ENCODE measurements around the gene RELN. TPM values are rescaled to one million over a fixed set of nuclear protein-coding genes. Genes with fewer than 3 reads are reported as not detected.

The RELN gene
- total RNA-seq, 4 donors from 2014 or later = 0.02 to 0.73 (median 0.39) TPM; not detected in 1

- Histone ChIP-seq H3K4me1 (no peaks in the 10 kb centered on the region), H3K36me3 (no peaks in the 10 kb centered on the region), H3K27me3 (no peaks in the 10 kb centered on the region), H3K27ac (no peak overlapping the region), H3K4me3 (no peak overlapping the region), H3K9me3 (no peaks in the 10 kb centered on the region)
- in situ Hi-C loops (cut with MboI; ENCODE audit: low sequenced_read_pairs in 4 of 4) (no loop called here), intact Hi-C loops (cut with DNase I; ENCODE audit: low total_unique reads) (no loop called here)
- no peak for TF ChIP-seq POLR2A (IDR thresholded peaks at IDR 0.05)
- TF ChIP-seq, protein P1, sequence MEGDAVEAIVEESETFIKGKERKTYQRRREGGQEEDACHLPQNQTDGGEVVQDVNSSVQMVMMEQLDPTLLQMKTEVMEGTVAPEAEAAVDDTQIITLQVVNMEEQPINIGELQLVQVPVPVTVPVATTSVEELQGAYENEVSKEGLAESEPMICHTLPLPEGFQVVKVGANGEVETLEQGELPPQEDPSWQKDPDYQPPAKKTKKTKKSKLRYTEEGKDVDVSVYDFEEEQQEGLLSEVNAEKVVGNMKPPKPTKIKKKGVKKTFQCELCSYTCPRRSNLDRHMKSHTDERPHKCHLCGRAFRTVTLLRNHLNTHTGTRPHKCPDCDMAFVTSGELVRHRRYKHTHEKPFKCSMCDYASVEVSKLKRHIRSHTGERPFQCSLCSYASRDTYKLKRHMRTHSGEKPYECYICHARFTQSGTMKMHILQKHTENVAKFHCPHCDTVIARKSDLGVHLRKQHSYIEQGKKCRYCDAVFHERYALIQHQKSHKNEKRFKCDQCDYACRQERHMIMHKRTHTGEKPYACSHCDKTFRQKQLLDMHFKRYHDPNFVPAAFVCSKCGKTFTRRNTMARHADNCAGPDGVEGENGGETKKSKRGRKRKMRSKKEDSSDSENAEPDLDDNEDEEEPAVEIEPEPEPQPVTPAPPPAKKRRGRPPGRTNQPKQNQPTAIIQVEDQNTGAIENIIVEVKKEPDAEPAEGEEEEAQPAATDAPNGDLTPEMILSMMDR (IDR thresholded peaks at IDR 0.05 in 4 of 5, conservative IDR thresholded peaks at IDR 0.05 in 1 of 5) = no peak
- no peak for ATAC-seq
- no peak for DNase-seq
These were observed 270.4 kb downstream of the RELN start for GRCh38 chr7:103719070-103719469.

DNA sequence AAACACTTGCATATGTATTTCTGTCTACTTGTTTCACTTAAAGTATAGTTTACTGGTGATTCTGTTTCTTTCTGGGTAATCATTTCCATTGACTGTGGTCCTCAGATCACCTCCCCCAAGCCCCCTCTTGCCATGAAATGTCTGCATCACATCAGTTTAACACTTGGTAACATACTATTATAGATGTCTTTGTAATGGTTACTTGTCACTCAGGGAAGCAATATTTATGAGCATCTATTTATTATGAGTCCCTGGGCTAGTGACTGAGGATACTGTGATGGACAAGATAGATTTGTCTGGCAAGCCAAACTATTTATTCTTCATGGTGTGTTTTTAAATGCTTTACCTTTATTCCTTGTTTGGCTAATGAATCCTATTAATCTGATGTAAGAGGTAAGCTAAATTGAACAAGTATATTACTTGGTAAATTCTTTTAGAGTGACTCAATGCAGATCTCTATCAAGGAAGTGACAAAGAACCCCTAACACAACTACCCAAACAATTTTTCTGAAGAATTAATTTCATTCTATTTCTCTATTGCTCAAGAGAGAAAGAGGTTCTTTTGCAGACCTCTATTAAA lies 270.9 kb downstream of the RELN start:
- in situ Hi-C loops (cut with MboI; ENCODE audit: low sequenced_read_pairs in 4 of 4) = no loop called here
- DNase-seq = no peak
- no peak overlapping the region for H3K27ac ChIP-seq
- no peaks in the 10 kb centered on the region for H3K4me1 ChIP-seq
- no peak for ATAC-seq
- H3K9me3 ChIP-seq = no peaks in the 10 kb centered on the region
- intact Hi-C loops (cut with DNase I; ENCODE audit: low total_unique reads) = no loop called here
- no peaks in the 10 kb centered on the region for H3K27me3 ChIP-seq
- H3K36me3 ChIP-seq = no peaks in the 10 kb centered on the region
- no peak for TF ChIP-seq POLR2A (IDR thresholded peaks at IDR 0.05)
- TF ChIP-seq, protein P1 (IDR thresholded peaks at IDR 0.05 in 4 of 5, conservative IDR thresholded peaks at IDR 0.05 in 1 of 5) = no peak
- H3K4me3 ChIP-seq = no peak overlapping the region

- in situ Hi-C loops (cut with MboI; ENCODE audit: low sequenced_read_pairs in 4 of 4) = no loop called here
- Histone ChIP-seq H3K4me3 (no peak overlapping the region), H3K27ac (no peak overlapping the region), H3K27me3 (no peaks in the 10 kb centered on the region), H3K36me3 (no peaks in the 10 kb centered on the region), H3K4me1 (no peaks in the 10 kb centered on the region), H3K9me3 (no peaks in the 10 kb centered on the region)
- no peak for ATAC-seq
- no peak for DNase-seq
- intact Hi-C loops (cut with DNase I; ENCODE audit: low total_unique reads) = no loop called here
- no peak for TF ChIP-seq POLR2A (IDR thresholded peaks at IDR 0.05)
- TF ChIP-seq, protein P1 (IDR thresholded peaks at IDR 0.05 in 4 of 5, conservative IDR thresholded peaks at IDR 0.05 in 1 of 5) = no peak
These were observed 271.9 kb downstream of the RELN start for GRCh38 chr7:103717574-103717973.

- no peak for ATAC-seq
- no peaks in the 10 kb centered on the region for H3K36me3 ChIP-seq
- DNase-seq = no peak
- no peaks in the 10 kb centered on the region for H3K27me3 ChIP-seq
- no peaks in the 10 kb centered on the region for H3K4me1 ChIP-seq
- no peaks in the 10 kb centered on the region for H3K9me3 ChIP-seq
- in situ Hi-C loops (cut with MboI; ENCODE audit: low sequenced_read_pairs in 4 of 4) = no loop called here
- TF ChIP-seq, protein P1 (IDR thresholded peaks at IDR 0.05 in 4 of 5, conservative IDR thresholded peaks at IDR 0.05 in 1 of 5) = no peak
- no peak for TF ChIP-seq POLR2A (IDR thresholded peaks at IDR 0.05)
- no peak overlapping the region for H3K4me3 ChIP-seq
- intact Hi-C loops (cut with DNase I; ENCODE audit: low total_unique reads) = no loop called here
- no peak overlapping the region for H3K27ac ChIP-seq
These were observed 273.9 kb downstream of the RELN start for GRCh38 chr7:103715376-103716120.

All from gastrocnemius medialis (tissue), 4 donors.